IMR-90 (cell line): ENCODE results near the gene OR52B2. TPM values are rescaled to one million over a fixed set of nuclear protein-coding genes. Genes with fewer than 3 reads are reported as not detected.

ENCODE experiments used
- ATAC-seq: fragments of 200-7000 bp; cut with Tn5 transposase; 2 replicates; pipeline ENCODE4 v1.9.1; 2020; ENCODE audit warnings: low read depth, mild to moderate bottlenecking, moderate library complexity
- BruUV-seq: library from RNA; stranded (reverse); fragments of 400-500 nt; replicated peaks from 2 replicates; lab custom pipeline; 2021; lab: Mats Ljungman, UMichigan
- CTCF ChIA-PET: fragments of 300-600 bp; formaldehyde crosslinking; extraction: SDS; loops from one replicate; lab custom pipeline; 2021; ENCODE audit warnings: antibody characterized with exemption; lab: Yijun Ruan, JAX
- POLR2A ChIA-PET: fragments of 300-600 bp; sonication (Branson Sonifier 250); formaldehyde crosslinking; loops from one replicate; lab custom pipeline; 2022; ENCODE audit warnings: antibody characterized with exemption; ENCODE audit not compliant: unreplicated experiment; lab: Charles Lee
- DNase-seq: peaks from one replicate; pipeline ENCODE4 v3.0.0; 2013
- H2AFZ ChIP-seq: replicated peaks from 2 replicates; pipeline ENCODE3; 2013; ENCODE audit warnings: low read length, mild to moderate bottlenecking; ENCODE audit not compliant: poor library complexity
- H2AK5ac ChIP-seq: 2 replicates; pipeline ENCODE4 v1.6.1; 2013; ENCODE audit warnings: low read depth, low read length, inconsistent platforms
- H2AK9ac ChIP-seq: replicated peaks from 2 replicates; pipeline ENCODE3; 2013; ENCODE audit warnings: mild to moderate bottlenecking, low read depth, low read length, moderate library complexity; ENCODE audit not compliant: poor library complexity
- H2BK120ac ChIP-seq: 2 replicates; pipeline ENCODE4 v1.6.1; 2013; ENCODE audit warnings: low read depth, low read length, inconsistent platforms
- H2BK15ac ChIP-seq: 3 replicates; pipeline ENCODE4 v1.6.1; 2013; ENCODE audit warnings: low read depth, low read length, inconsistent platforms
- H2BK20ac ChIP-seq: 2 replicates; pipeline ENCODE4 v1.6.1; 2013; ENCODE audit warnings: low read depth, mild to moderate bottlenecking, inconsistent platforms, low read length, moderate library complexity
- H2BK5ac ChIP-seq: 2 replicates; pipeline ENCODE4 v1.6.1; 2013; ENCODE audit warnings: mild to moderate bottlenecking, low read depth, low read length, inconsistent platforms; ENCODE audit not compliant: poor library complexity, severe bottlenecking
- H3K14ac ChIP-seq: replicated peaks from 2 replicates; pipeline ENCODE4 v1.6.1; 2013; ENCODE audit warnings: low read depth, low read length, inconsistent platforms
- H3K18ac ChIP-seq: 2 replicates; pipeline ENCODE4 v1.6.1; 2013; ENCODE audit warnings: low read depth, low read length, control low read depth
- H3K23ac ChIP-seq: 2 replicates; pipeline ENCODE4 v1.6.1; 2013; ENCODE audit warnings: low read depth, low read length, inconsistent platforms
- H3K27ac ChIP-seq: 2 replicates; pipeline ENCODE4 v1.5.1; 2013; ENCODE audit warnings: mild to moderate bottlenecking, control low read depth, low read length; ENCODE audit not compliant: insufficient read depth
- H3K27me3 ChIP-seq: 2 replicates; pipeline ENCODE4 v1.6.1; 2013; ENCODE audit warnings: low read length; ENCODE audit not compliant: control insufficient read depth, insufficient read depth
- H3K36me3 ChIP-seq: 2 replicates; pipeline ENCODE4 v1.6.1; 2013; ENCODE audit warnings: low read length, mixed read lengths; ENCODE audit not compliant: control insufficient read depth, insufficient read depth
- H3K4ac ChIP-seq: 2 replicates; pipeline ENCODE4 v1.6.1; 2013; ENCODE audit warnings: low read depth, low read length, inconsistent platforms
- H3K4me1 ChIP-seq: 2 replicates; pipeline ENCODE4 v1.6.1; 2013; ENCODE audit warnings: low read length, mixed read lengths; ENCODE audit not compliant: control insufficient read depth, insufficient read depth
- H3K4me2 ChIP-seq: 2 replicates; pipeline ENCODE4 v1.6.1; 2013; ENCODE audit warnings: low read depth, mild to moderate bottlenecking, control low read depth, low read length, moderate library complexity
- H3K4me3 ChIP-seq: 2 replicates; pipeline ENCODE4 v1.5.1; 2013; ENCODE audit warnings: low read depth, mild to moderate bottlenecking, control low read depth, low read length, moderate library complexity; ENCODE audit not compliant: insufficient read depth
- H3K56ac ChIP-seq: 2 replicates; pipeline ENCODE4 v1.6.1; 2013; ENCODE audit warnings: low read length, inconsistent platforms; ENCODE audit not compliant: insufficient read depth; ENCODE audit errors: extremely low read depth
- H3K79me1 ChIP-seq, 2 experiments: 2 replicates each; pipeline ENCODE4 v1.6.1; 2013; ENCODE audit warnings: low read length in 2 of 2, inconsistent platforms in 1 of 2, low read depth in 1 of 2
- H3K9ac ChIP-seq: 2 replicates; pipeline ENCODE4 v1.6.1; 2013; ENCODE audit warnings: low read depth, low read length, control low read depth
- H3K9me1 ChIP-seq: 2 replicates; pipeline ENCODE4 v1.6.1; 2013; ENCODE audit warnings: low read length, inconsistent platforms; ENCODE audit not compliant: insufficient read depth
- H3K9me3 ChIP-seq: 2 replicates; pipeline ENCODE4 v1.6.1; 2013; ENCODE audit warnings: low read length; ENCODE audit not compliant: control insufficient read depth, insufficient read depth
- H4K20me1 ChIP-seq: 2 replicates; pipeline ENCODE4 v1.6.1; 2013; ENCODE audit warnings: low read length, inconsistent platforms; ENCODE audit not compliant: insufficient read depth
- H4K5ac ChIP-seq: 2 replicates; pipeline ENCODE4 v1.6.1; 2013; ENCODE audit warnings: mild to moderate bottlenecking, low read depth, low read length, control low read depth
- H4K8ac ChIP-seq, 2 experiments: 2 replicates each; pipeline ENCODE4 v1.6.1; 2013; ENCODE audit warnings: low read depth in 2 of 2, low read length in 2 of 2, control low read depth in 1 of 2, inconsistent platforms in 1 of 2
- H4K91ac ChIP-seq: 2 replicates; pipeline ENCODE4 v1.6.1; 2013; ENCODE audit warnings: low read depth, low read length, inconsistent platforms; ENCODE audit not compliant: insufficient read depth
- BHLHE40 ChIP-seq: fragments of 150-350 bp; IDR thresholded peaks from 2 replicates; pipeline ENCODE4 v1.6.1; 2016; ENCODE audit warnings: mild to moderate bottlenecking, low read depth, low read length
- CEBPB ChIP-seq: IDR thresholded peaks from 2 replicates; pipeline ENCODE4 v1.6.1; 2012; ENCODE audit warnings: low read depth, low read length, improper control_type of control experiment
- CHD1 ChIP-seq: IDR thresholded peaks from 2 replicates; pipeline ENCODE4 v1.6.1; 2012; ENCODE audit warnings: low read depth, low read length, improper control_type of control experiment
- FOS ChIP-seq: fragments of 150-350 bp; IDR thresholded peaks from 2 replicates; pipeline ENCODE4 v1.6.1; 2016; ENCODE audit warnings: low read depth, low read length
- MAFK ChIP-seq: IDR thresholded peaks from 2 replicates; pipeline ENCODE4 v1.6.1; 2012; ENCODE audit warnings: low read depth, low read length, improper control_type of control experiment
- MAZ ChIP-seq: IDR thresholded peaks from 2 replicates; pipeline ENCODE4 v1.6.1; 2012; ENCODE audit warnings: low read depth, mild to moderate bottlenecking, low read length, improper control_type of control experiment, moderate library complexity, borderline replicate concordance
- MXI1 ChIP-seq: IDR thresholded peaks from 2 replicates; pipeline ENCODE4 v1.6.1; 2012; ENCODE audit warnings: low read depth, mild to moderate bottlenecking, low read length, moderate library complexity, borderline replicate concordance
- NFE2L2 ChIP-seq: fragments of 150-350 bp; IDR thresholded peaks from 2 replicates; pipeline ENCODE4 v1.6.1; 2016; ENCODE audit warnings: low read depth, mild to moderate bottlenecking, low read length
- POLR2A ChIP-seq: IDR thresholded peaks from 2 replicates; pipeline ENCODE4 v1.6.1; 2012; ENCODE audit warnings: mild to moderate bottlenecking, low read depth, low read length
- RAD21 ChIP-seq: IDR thresholded peaks from 2 replicates; pipeline ENCODE4 v1.6.1; 2012; ENCODE audit warnings: low read length, improper control_type of control experiment
- RCOR1 ChIP-seq: IDR thresholded peaks from 2 replicates; pipeline ENCODE4 v1.6.1; 2012; ENCODE audit warnings: mild to moderate bottlenecking, low read length, improper control_type of control experiment; ENCODE audit not compliant: insufficient replicate concordance
- RFX5 ChIP-seq: IDR thresholded peaks from 2 replicates; pipeline ENCODE4 v1.8.0; 2012; ENCODE audit warnings: low read depth, mild to moderate bottlenecking, low read length, moderate library complexity
- SMC3 ChIP-seq: fragments of 150-350 bp; IDR thresholded peaks from 2 replicates; pipeline ENCODE4 v1.6.1; 2016; ENCODE audit warnings: low read depth, mild to moderate bottlenecking, antibody characterized with exemption, low read length, moderate library complexity
- WGBS, 2 experiments: methylation state at CpG; one replicate each; pipeline versions ENCODE4 v1.1.5 to v1.1.7; 2013; ENCODE audit warnings: missing lambda C conversion rate in 2 of 2; ENCODE audit not compliant: insufficient read length in 1 of 2; ENCODE audit errors: extremely low coverage in 2 of 2; 5-methylcytosine and 5-hydroxymethylcytosine counted together
- dilution Hi-C: fragments of 300-500 bp; cut with HindIII; formaldehyde crosslinking; loops from one replicate; pipeline ENCODE4 v1.14.3; 2018; ENCODE audit warnings: low sequenced_read_pairs; ENCODE audit not compliant: unreplicated experiment
- in situ Hi-C: fragments of 300-500 bp; cut with MboI; formaldehyde crosslinking; loops from 3 replicates; pipeline ENCODE4 v1.14.3; 2019; ENCODE audit warnings: low sequenced_read_pairs, inconsistent platforms, mixed read lengths
- intact Hi-C: fragments of 100-400 bp; cut with micrococcal nuclease; formaldehyde crosslinking; loops from 2 replicates; pipeline ENCODE4 v1.10.0; 2022
- polyA plus RNA-seq, 3 experiments: library from polyadenylated mRNA; depleted of rRNA; stranded (reverse); fragments of >200 nt; gene quantifications; 2 replicates each; pipeline ENCODE4 v1.2.3, GENCODE V29; 2012; ENCODE audit warnings: low replicate concordance in 1 of 3
- total RNA-seq: library from RNA; depleted of rRNA; stranded (reverse); fragments of >200 nt; gene quantifications from 2 replicates; pipeline ENCODE4 v1.2.3, GENCODE V29; 2012
- TF ChIP-seq, protein P1 (sequence below): conservative IDR thresholded peaks from 2 replicates; pipeline ENCODE4 v1.5.1; 2012; ENCODE audit warnings: mild to moderate bottlenecking, low read depth, low read length, improper control_type of control experiment
- TF ChIP-seq, protein P2 (sequence below): fragments of 150-350 bp; IDR thresholded peaks from 2 replicates; pipeline ENCODE4 v1.6.1; 2016; ENCODE audit warnings: low read depth, mild to moderate bottlenecking, low read length, moderate library complexity, borderline replicate concordance
- TF ChIP-seq, protein P3 (sequence below): fragments of 150-350 bp; IDR thresholded peaks from 2 replicates; pipeline ENCODE4 v1.6.1; 2017; ENCODE audit warnings: mild to moderate bottlenecking, antibody characterized with exemption, low read length, low read depth

Gene OR52B2
- total and polyA plus RNA-seq, 2 of the 4 experiments (the other 2 are of a cell fraction), result not detected

DNA sequence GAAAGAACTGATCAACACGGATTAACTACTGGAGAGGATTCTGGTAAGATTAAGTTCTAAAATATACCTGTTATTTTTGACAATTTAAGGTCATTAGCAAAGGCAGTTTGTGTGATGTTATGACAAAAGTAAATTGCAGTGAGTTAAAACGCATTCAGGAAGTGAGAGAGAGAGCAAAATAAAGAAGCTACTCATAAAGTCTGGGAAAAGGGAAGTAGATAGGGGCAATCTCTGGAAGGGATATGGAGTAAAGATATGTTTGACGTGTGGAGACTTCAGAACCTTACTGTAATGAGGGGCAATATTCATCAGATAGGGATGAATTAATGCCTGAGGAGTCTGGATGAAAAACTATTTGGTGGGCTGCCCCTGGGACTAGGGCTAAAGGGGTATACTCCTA, 45.9 kb downstream of the OR52B2 start:
- intact Hi-C loops, result no loop called here

More for the DNA sequence above, 45.9 kb downstream of the OR52B2 start:
- DNase-seq (no peak), ATAC-seq (no peak)
- no CpG with 5 or more reads among the region's 3 CpGs for WGBS, 2 experiments
- in situ Hi-C loops, result no loop called here
- Histone ChIP-seq H3K4me2 (no peak overlapping the region), H3K14ac (no peak overlapping the region), H3K27ac (no peak overlapping the region), H4K20me1 (no peaks in the 10 kb centered on the region), H3K56ac (no peak overlapping the region), H2BK20ac (no peak overlapping the region), H3K4me3 (no peak overlapping the region), H3K36me3 (no peaks in the 10 kb centered on the region), H2BK15ac (no peak overlapping the region), H2BK120ac (no peak overlapping the region), H4K8ac (no peak overlapping the region), H3K18ac (no peak overlapping the region), H3K27me3 (no peaks in the 10 kb centered on the region), H3K9ac (no peak overlapping the region), H2AK5ac (no peak overlapping the region), H2AFZ (no peak overlapping the region), H4K5ac (no peak overlapping the region), H3K79me1 (no peaks in the 10 kb centered on the region), H2AK9ac (no peak overlapping the region), H4K91ac (no peak overlapping the region), H3K9me3 (no peaks in the 10 kb centered on the region; the same call in 1 of the 2 replicates), H3K4ac (no peak overlapping the region), H3K4me1 (no peaks in the 10 kb centered on the region), H3K23ac (no peak overlapping the region), H3K9me1 (no peaks in the 10 kb centered on the region), H2BK5ac (no peak overlapping the region)
- ChIA-PET CTCF (no interaction called here), POLR2A (no interaction called here)
- TF ChIP-seq MAZ (no peak), CHD1 (no peak), BHLHE40 (no peak), CEBPB (no peak), NFE2L2 (no peak), POLR2A (no peak), RCOR1 (no peak), MAFK (no peak), MXI1 (no peak), RFX5 (no peak), FOS (no peak), RAD21 (no peak), SMC3 (no peak)
- TF ChIP-seq, protein P1, sequence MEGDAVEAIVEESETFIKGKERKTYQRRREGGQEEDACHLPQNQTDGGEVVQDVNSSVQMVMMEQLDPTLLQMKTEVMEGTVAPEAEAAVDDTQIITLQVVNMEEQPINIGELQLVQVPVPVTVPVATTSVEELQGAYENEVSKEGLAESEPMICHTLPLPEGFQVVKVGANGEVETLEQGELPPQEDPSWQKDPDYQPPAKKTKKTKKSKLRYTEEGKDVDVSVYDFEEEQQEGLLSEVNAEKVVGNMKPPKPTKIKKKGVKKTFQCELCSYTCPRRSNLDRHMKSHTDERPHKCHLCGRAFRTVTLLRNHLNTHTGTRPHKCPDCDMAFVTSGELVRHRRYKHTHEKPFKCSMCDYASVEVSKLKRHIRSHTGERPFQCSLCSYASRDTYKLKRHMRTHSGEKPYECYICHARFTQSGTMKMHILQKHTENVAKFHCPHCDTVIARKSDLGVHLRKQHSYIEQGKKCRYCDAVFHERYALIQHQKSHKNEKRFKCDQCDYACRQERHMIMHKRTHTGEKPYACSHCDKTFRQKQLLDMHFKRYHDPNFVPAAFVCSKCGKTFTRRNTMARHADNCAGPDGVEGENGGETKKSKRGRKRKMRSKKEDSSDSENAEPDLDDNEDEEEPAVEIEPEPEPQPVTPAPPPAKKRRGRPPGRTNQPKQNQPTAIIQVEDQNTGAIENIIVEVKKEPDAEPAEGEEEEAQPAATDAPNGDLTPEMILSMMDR, result no peak
- TF ChIP-seq, protein P2, sequence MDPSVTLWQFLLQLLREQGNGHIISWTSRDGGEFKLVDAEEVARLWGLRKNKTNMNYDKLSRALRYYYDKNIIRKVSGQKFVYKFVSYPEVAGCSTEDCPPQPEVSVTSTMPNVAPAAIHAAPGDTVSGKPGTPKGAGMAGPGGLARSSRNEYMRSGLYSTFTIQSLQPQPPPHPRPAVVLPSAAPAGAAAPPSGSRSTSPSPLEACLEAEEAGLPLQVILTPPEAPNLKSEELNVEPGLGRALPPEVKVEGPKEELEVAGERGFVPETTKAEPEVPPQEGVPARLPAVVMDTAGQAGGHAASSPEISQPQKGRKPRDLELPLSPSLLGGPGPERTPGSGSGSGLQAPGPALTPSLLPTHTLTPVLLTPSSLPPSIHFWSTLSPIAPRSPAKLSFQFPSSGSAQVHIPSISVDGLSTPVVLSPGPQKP, result no peak
- TF ChIP-seq, protein P3, sequence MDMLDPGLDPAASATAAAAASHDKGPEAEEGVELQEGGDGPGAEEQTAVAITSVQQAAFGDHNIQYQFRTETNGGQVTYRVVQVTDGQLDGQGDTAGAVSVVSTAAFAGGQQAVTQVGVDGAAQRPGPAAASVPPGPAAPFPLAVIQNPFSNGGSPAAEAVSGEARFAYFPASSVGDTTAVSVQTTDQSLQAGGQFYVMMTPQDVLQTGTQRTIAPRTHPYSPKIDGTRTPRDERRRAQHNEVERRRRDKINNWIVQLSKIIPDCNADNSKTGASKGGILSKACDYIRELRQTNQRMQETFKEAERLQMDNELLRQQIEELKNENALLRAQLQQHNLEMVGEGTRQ, result no peak
- dilution Hi-C loops, result no loop called here
- BruUV-seq, result no TSS peak
